SK-N-SH (cell line): Measurements from ENCODE around the gene MAPKBP1.

Experiments used
- EP300 ChIP-seq, 2 experiments: IDR thresholded peaks; 2 replicates each; pipeline versions ENCODE4 v1.4.0 to v1.6.1; 2012; ENCODE audit warnings: borderline replicate concordance in 1 of 2, low read depth in 1 of 2, low read length in 1 of 2
- FOSL2 ChIP-seq: IDR thresholded peaks from 2 replicates; pipeline ENCODE4 v1.4.0; 2012; ENCODE audit warnings: low read depth, mild to moderate bottlenecking, moderate library complexity, borderline replicate concordance
- FOXJ3 ChIP-seq: sonication (generic); formaldehyde crosslinking; IDR thresholded peaks from 2 replicates; pipeline ENCODE4 v1.5.1; 2020; ENCODE audit warnings: mild to moderate bottlenecking, missing genetic modification reagents
- GATA2 ChIP-seq: sonication (generic); formaldehyde crosslinking; IDR thresholded peaks from 2 replicates; pipeline ENCODE4 v1.5.0; 2020; ENCODE audit warnings: mild to moderate bottlenecking, missing genetic modification reagents
- RAD21 ChIP-seq: IDR thresholded peaks from 2 replicates; pipeline ENCODE4 v1.6.1; 2012; ENCODE audit warnings: mild to moderate bottlenecking, low read length
- RCOR1 ChIP-seq: fragments of 150-350 bp; IDR thresholded peaks from 2 replicates; pipeline ENCODE4 v1.6.1; 2017; ENCODE audit warnings: antibody characterized with exemption, low read length
- SMC3 ChIP-seq: IDR thresholded peaks from 2 replicates; pipeline ENCODE4 v1.6.1; 2012; ENCODE audit warnings: low read depth, low read length, improper control_type of control experiment
- TCF12 ChIP-seq: IDR thresholded peaks from 2 replicates; pipeline ENCODE4 v1.4.0; 2012
- YY1 ChIP-seq: IDR thresholded peaks from 2 replicates; pipeline ENCODE4 v1.4.0; 2012; ENCODE audit warnings: low read depth, mild to moderate bottlenecking
- TF ChIP-seq, protein P1 (sequence below): IDR thresholded peaks from 2 replicates; pipeline ENCODE4 v1.6.1; 2012; ENCODE audit warnings: mild to moderate bottlenecking, low read depth, low read length, moderate library complexity
- TF ChIP-seq, protein P2 (sequence below): fragments of 200-600 bp; sonication (generic); IDR thresholded peaks from 2 replicates; pipeline ENCODE4 v1.6.1; 2017; ENCODE audit warnings: antibody characterized with exemption, mild to moderate bottlenecking, moderate library complexity

DNA sequence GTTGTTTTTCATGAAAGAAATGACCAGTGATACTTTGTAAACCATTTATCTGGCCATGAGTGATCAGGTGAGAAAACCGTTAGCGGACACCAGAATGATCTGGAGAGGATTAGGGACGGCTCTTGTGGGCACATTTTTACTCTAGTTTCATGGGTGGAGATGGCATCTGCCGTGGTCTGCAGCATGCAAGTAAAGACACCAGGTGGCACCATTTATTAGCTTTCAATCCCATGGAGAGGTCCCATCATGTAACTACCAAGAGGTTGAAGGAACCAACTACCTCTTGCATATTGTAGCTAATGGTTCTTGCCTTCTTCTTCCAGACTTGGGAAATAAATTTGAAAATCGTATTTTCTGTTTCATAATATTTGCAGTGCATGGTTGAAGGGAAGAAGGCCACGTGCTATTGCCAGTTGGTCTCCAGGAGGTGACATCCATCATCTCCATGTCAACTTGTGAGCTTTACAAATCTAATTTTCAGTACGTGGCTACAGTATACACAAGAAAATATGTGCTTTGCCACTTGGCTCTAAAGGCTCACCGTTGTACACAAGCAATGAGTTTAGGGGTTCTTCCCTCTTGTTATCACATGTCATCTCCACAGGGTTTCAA is 1.5 kb upstream of the MAPKBP1 start:
- TF ChIP-seq FOSL2 (no peak), FOXJ3 (CRISPR knock-in tag) (no peak), RCOR1 (no peak), SMC3 (peak; percentile 95), YY1 (no peak), RAD21 (peak; percentile 89), EP300 (IDR thresholded peaks at IDR 0.05; ENCODE audit: borderline replicate concordance in 1 of 2, low read depth in 1 of 2, low read length in 1 of 2) (no peak), TCF12 (no peak), GATA2 (CRISPR knock-in tag) (no peak)
- TF ChIP-seq, protein P1, sequence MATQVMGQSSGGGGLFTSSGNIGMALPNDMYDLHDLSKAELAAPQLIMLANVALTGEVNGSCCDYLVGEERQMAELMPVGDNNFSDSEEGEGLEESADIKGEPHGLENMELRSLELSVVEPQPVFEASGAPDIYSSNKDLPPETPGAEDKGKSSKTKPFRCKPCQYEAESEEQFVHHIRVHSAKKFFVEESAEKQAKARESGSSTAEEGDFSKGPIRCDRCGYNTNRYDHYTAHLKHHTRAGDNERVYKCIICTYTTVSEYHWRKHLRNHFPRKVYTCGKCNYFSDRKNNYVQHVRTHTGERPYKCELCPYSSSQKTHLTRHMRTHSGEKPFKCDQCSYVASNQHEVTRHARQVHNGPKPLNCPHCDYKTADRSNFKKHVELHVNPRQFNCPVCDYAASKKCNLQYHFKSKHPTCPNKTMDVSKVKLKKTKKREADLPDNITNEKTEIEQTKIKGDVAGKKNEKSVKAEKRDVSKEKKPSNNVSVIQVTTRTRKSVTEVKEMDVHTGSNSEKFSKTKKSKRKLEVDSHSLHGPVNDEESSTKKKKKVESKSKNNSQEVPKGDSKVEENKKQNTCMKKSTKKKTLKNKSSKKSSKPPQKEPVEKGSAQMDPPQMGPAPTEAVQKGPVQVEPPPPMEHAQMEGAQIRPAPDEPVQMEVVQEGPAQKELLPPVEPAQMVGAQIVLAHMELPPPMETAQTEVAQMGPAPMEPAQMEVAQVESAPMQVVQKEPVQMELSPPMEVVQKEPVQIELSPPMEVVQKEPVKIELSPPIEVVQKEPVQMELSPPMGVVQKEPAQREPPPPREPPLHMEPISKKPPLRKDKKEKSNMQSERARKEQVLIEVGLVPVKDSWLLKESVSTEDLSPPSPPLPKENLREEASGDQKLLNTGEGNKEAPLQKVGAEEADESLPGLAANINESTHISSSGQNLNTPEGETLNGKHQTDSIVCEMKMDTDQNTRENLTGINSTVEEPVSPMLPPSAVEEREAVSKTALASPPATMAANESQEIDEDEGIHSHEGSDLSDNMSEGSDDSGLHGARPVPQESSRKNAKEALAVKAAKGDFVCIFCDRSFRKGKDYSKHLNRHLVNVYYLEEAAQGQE: no peak
- TF ChIP-seq, protein P2, sequence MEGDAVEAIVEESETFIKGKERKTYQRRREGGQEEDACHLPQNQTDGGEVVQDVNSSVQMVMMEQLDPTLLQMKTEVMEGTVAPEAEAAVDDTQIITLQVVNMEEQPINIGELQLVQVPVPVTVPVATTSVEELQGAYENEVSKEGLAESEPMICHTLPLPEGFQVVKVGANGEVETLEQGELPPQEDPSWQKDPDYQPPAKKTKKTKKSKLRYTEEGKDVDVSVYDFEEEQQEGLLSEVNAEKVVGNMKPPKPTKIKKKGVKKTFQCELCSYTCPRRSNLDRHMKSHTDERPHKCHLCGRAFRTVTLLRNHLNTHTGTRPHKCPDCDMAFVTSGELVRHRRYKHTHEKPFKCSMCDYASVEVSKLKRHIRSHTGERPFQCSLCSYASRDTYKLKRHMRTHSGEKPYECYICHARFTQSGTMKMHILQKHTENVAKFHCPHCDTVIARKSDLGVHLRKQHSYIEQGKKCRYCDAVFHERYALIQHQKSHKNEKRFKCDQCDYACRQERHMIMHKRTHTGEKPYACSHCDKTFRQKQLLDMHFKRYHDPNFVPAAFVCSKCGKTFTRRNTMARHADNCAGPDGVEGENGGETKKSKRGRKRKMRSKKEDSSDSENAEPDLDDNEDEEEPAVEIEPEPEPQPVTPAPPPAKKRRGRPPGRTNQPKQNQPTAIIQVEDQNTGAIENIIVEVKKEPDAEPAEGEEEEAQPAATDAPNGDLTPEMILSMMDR: peak; percentile 82
